Stomach (tissue), 9 donors: Measurements from ENCODE around the gene SCGB1D2. TPM values are rescaled to one million over a fixed set of nuclear protein-coding genes. Genes with fewer than 3 reads are reported as not detected.

Source experiments
- DNase-seq, 2 donors: peaks; one replicate each; pipeline versions ENCODE4 v3.0.0 to v3.0.0-alpha.2; 2013 to 2019
- H3K27ac ChIP-seq, 5 donors: fragments of 200-600 bp in 4 of 5; sonication (generic) in 4 of 5; one replicate each; pipeline ENCODE4 v1.5.1; 2013 to 2019; ENCODE audit warnings: mild to moderate bottlenecking in 1 of 5, moderate library complexity in 1 of 5
- H3K27me3 ChIP-seq, 3 donors: fragments of 200-600 bp; sonication (generic); one replicate each; pipeline ENCODE4 v1.5.1; 2017 to 2019; ENCODE audit warnings: mixed run types in 1 of 3
- H3K36me3 ChIP-seq, 4 donors: fragments of 200-600 bp; sonication (generic); 1 replicate in 3 of 4; 2 replicates in 1 of 4; pipeline ENCODE4 v1.5.1; 2016 to 2019
- H3K4me1 ChIP-seq, 4 donors: fragments of 200-600 bp; sonication (generic); one replicate each; pipeline ENCODE4 v1.5.1; 2016 to 2019
- H3K4me3 ChIP-seq, 4 donors: fragments of 200-600 bp; sonication (generic) in 3 of 4; one replicate each; pipeline ENCODE4 v1.5.1; 2016 to 2019; ENCODE audit warnings: mild to moderate bottlenecking in 1 of 4
- H3K9me3 ChIP-seq, 4 donors: fragments of 200-600 bp; sonication (generic); one replicate each; pipeline ENCODE4 v1.5.1; 2016 to 2019
- EP300 ChIP-seq: sonication (generic); formaldehyde crosslinking; IDR thresholded peaks from one replicate; pipeline ENCODE4 v1.6.1; 2017; ENCODE audit warnings: antibody characterized with exemption
- POLR2A ChIP-seq, 4 donors: fragments of 450-650 bp; IDR thresholded peaks; one replicate each; pipeline ENCODE4 v1.6.1; 2016; ENCODE audit warnings: antibody characterized with exemption in 4 of 4, control low read depth in 2 of 4, mild to moderate bottlenecking in 1 of 4, moderate library complexity in 1 of 4
- POLR2AphosphoS5 ChIP-seq, 3 donors: sonication (generic); formaldehyde crosslinking; IDR thresholded peaks; one replicate each; pipeline ENCODE4 v1.6.1; 2016; ENCODE audit warnings: antibody characterized with exemption in 3 of 3
- WGBS, 5 donors: extraction: QIAGEN DNeasy Blood & Tissue Kit in 3 of 5; methylation state at CpG; one replicate each; pipeline versions ENCODE4 v1.1.5 to v1.1.7; 2013 to 2018; 5-methylcytosine and 5-hydroxymethylcytosine counted together
- intact Hi-C: fragments of 100-400 bp; cut with DNase I; formaldehyde crosslinking; loops from one replicate; pipeline ENCODE4 v1.15.1; 2023; ENCODE audit warnings: low total_unique reads
- polyA plus RNA-seq, 3 donors: library from polyadenylated mRNA; stranded (reverse); fragments of 200-250 nt; gene quantifications; one replicate each; pipeline ENCODE4 v1.2.3, GENCODE V29; 2013
- total RNA-seq, 5 donors: library from RNA; depleted of rRNA; stranded (reverse); fragments of >200 nt; gene quantifications; one replicate each; pipeline versions ENCODE4 v1.1.0 to v1.2.3, GENCODE V29; 2014 to 2016
- TF ChIP-seq, protein P1 (sequence below), 7 experiments: fragments of 450-650 bp in 4 of 7; fragments of 200-600 bp in 3 of 7; sonication (generic) in 3 of 7; IDR thresholded peaks; one replicate each; pipeline ENCODE4 v1.5.1; 2016 to 2019; ENCODE audit warnings: antibody characterized with exemption in 7 of 7, control low read depth in 2 of 7, mild to moderate bottlenecking in 1 of 7
- donor health status: healthy with polysubstance abuse.
- donor health status: Bipolar disorder and iron deficiency.
- donor health status: healthy.

SCGB1D2 gene
- total and polyA plus RNA-seq, 8 donors, result not detected

GRCh38 chr11:62269654-62270278 lies 27.7 kb downstream of the SCGB1D2 start, which contains the start of gene SCGB2A2:
TSS of gene SCGB2A2 (plus strand) at chr11:62270158. CDS start at chr11:62270217, 59 bp downstream.
- Histone ChIP-seq H3K4me1 (no peaks in the 10 kb centered on the region), H3K36me3 (no peaks in the 10 kb centered on the region), H3K27me3 (peaks cover 0 to 8% (median 0%) of the 10 kb centered on the region in 3 donors), H3K9me3 (no peaks in the 10 kb centered on the region), H3K27ac (no peak within 1 kb of the TSS), H3K4me3 (no peak within 1 kb of the TSS)
- no peak for TF ChIP-seq POLR2AphosphoS5 (IDR thresholded peaks at IDR 0.05)
- TF ChIP-seq POLR2A (IDR thresholded peaks at IDR 0.05), result no peak
- TF ChIP-seq EP300, result no peak
- 62 to 70% (median 69%) methylated on average over 10 of the region's 10 CpGs for WGBS, 5 donors
- DNase-seq, result no peak
- intact Hi-C loops, result no loop called here

DNA sequence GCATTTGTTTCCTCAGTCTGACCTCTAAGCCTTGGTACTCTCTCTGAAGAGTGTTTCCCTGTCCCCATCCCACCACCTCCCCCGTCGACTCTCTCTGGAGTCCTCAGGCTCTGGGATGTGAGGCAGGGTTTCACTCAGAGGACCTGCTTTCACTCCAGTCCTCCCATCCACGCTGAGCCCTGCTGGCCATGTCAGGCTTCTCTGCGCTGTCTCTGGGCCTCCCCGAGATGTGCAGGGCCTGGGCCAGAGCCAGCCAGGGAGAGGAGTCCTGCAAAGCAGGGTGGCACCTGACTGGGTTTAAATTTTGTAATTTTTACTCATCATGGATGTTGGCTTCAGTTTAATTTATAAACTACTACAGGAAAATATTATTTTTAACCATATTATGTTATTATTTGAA lies 31.2 kb downstream of the SCGB1D2 start:
- WGBS, 5 donors, result 55 to 75% (median 73%) methylated on average over 5 of the region's 5 CpGs
- Histone ChIP-seq H3K27ac (no peak overlapping the region), H3K36me3 (no peaks in the 10 kb centered on the region), H3K4me1 (no peaks in the 10 kb centered on the region), H3K27me3 (peaks cover 0 to 8% (median 0%) of the 10 kb centered on the region in 3 donors), H3K4me3 (no peak overlapping the region), H3K9me3 (no peaks in the 10 kb centered on the region)
- intact Hi-C loops, result no loop called here
- no peak for TF ChIP-seq EP300
- TF ChIP-seq POLR2A (IDR thresholded peaks at IDR 0.05), result no peak
- TF ChIP-seq, protein P1, sequence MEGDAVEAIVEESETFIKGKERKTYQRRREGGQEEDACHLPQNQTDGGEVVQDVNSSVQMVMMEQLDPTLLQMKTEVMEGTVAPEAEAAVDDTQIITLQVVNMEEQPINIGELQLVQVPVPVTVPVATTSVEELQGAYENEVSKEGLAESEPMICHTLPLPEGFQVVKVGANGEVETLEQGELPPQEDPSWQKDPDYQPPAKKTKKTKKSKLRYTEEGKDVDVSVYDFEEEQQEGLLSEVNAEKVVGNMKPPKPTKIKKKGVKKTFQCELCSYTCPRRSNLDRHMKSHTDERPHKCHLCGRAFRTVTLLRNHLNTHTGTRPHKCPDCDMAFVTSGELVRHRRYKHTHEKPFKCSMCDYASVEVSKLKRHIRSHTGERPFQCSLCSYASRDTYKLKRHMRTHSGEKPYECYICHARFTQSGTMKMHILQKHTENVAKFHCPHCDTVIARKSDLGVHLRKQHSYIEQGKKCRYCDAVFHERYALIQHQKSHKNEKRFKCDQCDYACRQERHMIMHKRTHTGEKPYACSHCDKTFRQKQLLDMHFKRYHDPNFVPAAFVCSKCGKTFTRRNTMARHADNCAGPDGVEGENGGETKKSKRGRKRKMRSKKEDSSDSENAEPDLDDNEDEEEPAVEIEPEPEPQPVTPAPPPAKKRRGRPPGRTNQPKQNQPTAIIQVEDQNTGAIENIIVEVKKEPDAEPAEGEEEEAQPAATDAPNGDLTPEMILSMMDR (IDR thresholded peaks at IDR 0.05), result no peak
- TF ChIP-seq POLR2AphosphoS5 (IDR thresholded peaks at IDR 0.05), result no peak
- no peak for DNase-seq

- 76 to 89% (median 78%) methylated on average over 7 of the region's 7 CpGs for WGBS, 5 donors
Observed at GRCh38 chr11:62273789-62274275, 31.8 kb downstream of the SCGB1D2 start.

DNA sequence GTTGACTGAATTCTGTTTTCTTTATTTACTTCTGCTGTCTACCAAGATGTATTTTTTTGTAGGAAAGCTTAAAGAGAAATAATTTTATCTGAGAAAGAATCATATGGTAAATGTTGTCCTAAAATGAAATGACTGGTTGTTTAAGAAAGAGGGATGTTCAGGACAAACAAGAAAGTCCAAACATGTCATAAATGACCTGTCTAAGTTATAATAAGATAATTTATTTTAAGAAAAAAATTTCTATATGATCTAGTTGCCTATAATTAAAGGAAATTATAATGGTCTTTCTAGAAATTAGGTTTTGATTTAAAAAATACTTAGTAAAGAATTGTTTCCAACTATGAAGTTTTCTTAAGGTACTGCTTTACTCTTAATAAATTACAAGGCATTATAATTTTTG lies 38.4 kb downstream of the SCGB1D2 start:
- TF ChIP-seq POLR2AphosphoS5 (IDR thresholded peaks at IDR 0.05), result no peak
- TF ChIP-seq, protein P1 (IDR thresholded peaks at IDR 0.05), result no peak
- TF ChIP-seq POLR2A (IDR thresholded peaks at IDR 0.05), result no peak
- TF ChIP-seq EP300, result no peak
- H3K27ac ChIP-seq, result no peak overlapping the region
- no peak overlapping the region for H3K4me3 ChIP-seq
- H3K4me1 ChIP-seq, result no peaks in the 10 kb centered on the region
- no peak for DNase-seq
- intact Hi-C loops, result no loop called here
- H3K27me3 ChIP-seq, result no peaks in the 10 kb centered on the region
- no peaks in the 10 kb centered on the region for H3K9me3 ChIP-seq
- H3K36me3 ChIP-seq, result no peaks in the 10 kb centered on the region

More at GRCh38 chr11:62273789-62274275, 31.8 kb downstream of the SCGB1D2 start:
- H3K4me3 ChIP-seq, result no peak overlapping the region
- no peak for DNase-seq
- intact Hi-C loops, result no loop called here
- no peaks in the 10 kb centered on the region for H3K9me3 ChIP-seq
- no peaks in the 10 kb centered on the region for H3K36me3 ChIP-seq
- no peaks in the 10 kb centered on the region for H3K4me1 ChIP-seq
- no peak overlapping the region for H3K27ac ChIP-seq
- H3K27me3 ChIP-seq, result peaks cover 0 to 4% (median 0%) of the 10 kb centered on the region in 3 donors
- TF ChIP-seq POLR2AphosphoS5 (IDR thresholded peaks at IDR 0.05) (no peak), POLR2A (IDR thresholded peaks at IDR 0.05) (no peak), EP300 (no peak)
- TF ChIP-seq, protein P1 (IDR thresholded peaks at IDR 0.05), result no peak

Other genes with a start within 250 kb of the SCGB1D2 start
- gene INCENP, start 118.2 kb upstream of the SCGB1D2 start, total RNA-seq, result 10 to 100 TPM in 3 of 5 donors, 1 to 10 TPM in 2; 4.1 to 32.1 (median 14.3) TPM
- 1 to 10 TPM; 2.6 to 5.6 (median 4.5) TPM for gene INCENP, start 118.2 kb upstream of the SCGB1D2 start, polyA plus RNA-seq
- not detected for gene SCGB1D1, start 52.0 kb upstream of the SCGB1D2 start, total RNA-seq
- not detected for gene SCGB1D1, start 52.0 kb upstream of the SCGB1D2 start, polyA plus RNA-seq
- 10 to 100 TPM in 1 of 5 donors, 1 to 10 TPM in 1, not detected in 3; 1.3 to 34.8 TPM for gene SCGB2A1, start 33.6 kb upstream of the SCGB1D2 start, total RNA-seq
- 10 to 100 TPM in 2 of 3 donors, 1 to 10 TPM in 1; 4.4 to 17.1 (median 12.4) TPM for gene SCGB2A1, start 33.6 kb upstream of the SCGB1D2 start, polyA plus RNA-seq
- gene SCGB2A2, start 27.9 kb downstream of the SCGB1D2 start, total RNA-seq, result not detected
- gene SCGB2A2, start 27.9 kb downstream of the SCGB1D2 start, polyA plus RNA-seq, result under 1 TPM in 1 of 3 donors, not detected in 2; 0.35 TPM
- gene SCGB1D4, start 56.8 kb downstream of the SCGB1D2 start, total RNA-seq, result not detected
- not detected for gene SCGB1D4, start 56.8 kb downstream of the SCGB1D2 start, polyA plus RNA-seq
- 10 to 100 TPM in 4 of 5 donors, 1 to 10 TPM in 1; 2.9 to 82.0 (median 57.6) TPM for gene ASRGL1, start 95.2 kb downstream of the SCGB1D2 start, total RNA-seq
- gene ASRGL1, start 95.2 kb downstream of the SCGB1D2 start, polyA plus RNA-seq, result 10 to 100 TPM; 11.0 to 32.7 (median 16.3) TPM
- gene SCGB1A1, start 176.8 kb downstream of the SCGB1D2 start, total RNA-seq, result 10 to 100 TPM in 1 of 5 donors, 1 to 10 TPM in 1, not detected in 3; 2.6 to 11.2 TPM
- gene SCGB1A1, start 176.8 kb downstream of the SCGB1D2 start, polyA plus RNA-seq, result 10 to 100 TPM in 1 of 3 donors, not detected in 2; 53.9 TPM